ENCODE measurements around the gene DGKB.

DNA sequence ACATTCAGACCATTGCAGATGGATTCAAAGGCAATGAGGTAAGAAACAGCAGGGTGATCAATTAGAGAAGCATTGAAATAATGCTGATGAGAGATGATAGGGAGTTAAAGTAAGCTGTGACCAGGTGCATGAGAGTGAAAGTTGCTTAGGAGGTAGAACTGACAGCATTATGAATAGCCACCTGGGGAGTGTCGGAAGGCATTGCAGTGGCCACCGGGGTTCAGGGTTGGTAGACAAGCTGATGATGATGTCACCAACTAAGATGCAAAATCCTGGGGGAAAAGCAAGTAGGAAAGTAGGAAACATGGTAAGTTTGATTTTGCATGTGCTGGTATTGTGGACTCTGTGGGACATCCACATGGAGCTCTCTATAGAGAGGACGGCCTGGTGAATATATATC is 701.2 kb downstream of the DGKB start:
- TF ChIP-seq, protein P1, sequence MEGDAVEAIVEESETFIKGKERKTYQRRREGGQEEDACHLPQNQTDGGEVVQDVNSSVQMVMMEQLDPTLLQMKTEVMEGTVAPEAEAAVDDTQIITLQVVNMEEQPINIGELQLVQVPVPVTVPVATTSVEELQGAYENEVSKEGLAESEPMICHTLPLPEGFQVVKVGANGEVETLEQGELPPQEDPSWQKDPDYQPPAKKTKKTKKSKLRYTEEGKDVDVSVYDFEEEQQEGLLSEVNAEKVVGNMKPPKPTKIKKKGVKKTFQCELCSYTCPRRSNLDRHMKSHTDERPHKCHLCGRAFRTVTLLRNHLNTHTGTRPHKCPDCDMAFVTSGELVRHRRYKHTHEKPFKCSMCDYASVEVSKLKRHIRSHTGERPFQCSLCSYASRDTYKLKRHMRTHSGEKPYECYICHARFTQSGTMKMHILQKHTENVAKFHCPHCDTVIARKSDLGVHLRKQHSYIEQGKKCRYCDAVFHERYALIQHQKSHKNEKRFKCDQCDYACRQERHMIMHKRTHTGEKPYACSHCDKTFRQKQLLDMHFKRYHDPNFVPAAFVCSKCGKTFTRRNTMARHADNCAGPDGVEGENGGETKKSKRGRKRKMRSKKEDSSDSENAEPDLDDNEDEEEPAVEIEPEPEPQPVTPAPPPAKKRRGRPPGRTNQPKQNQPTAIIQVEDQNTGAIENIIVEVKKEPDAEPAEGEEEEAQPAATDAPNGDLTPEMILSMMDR (IDR thresholded peaks at IDR 0.05; ENCODE audit: poor library complexity), result no peak
- TF ChIP-seq EZH2phosphoT487 (IDR thresholded peaks at IDR 0.05; ENCODE audit: low read depth, severe bottlenecking, unreplicated experiment), result no peak
- TF ChIP-seq EZH2 (IDR thresholded peaks at IDR 0.05; ENCODE audit: borderline replicate concordance), result no peak
